Measurements from ENCODE around the gene ZSCAN10. TPM values are rescaled to one million over a fixed set of nuclear protein-coding genes. Genes with fewer than 3 reads are reported as not detected.

Gene ZSCAN10
- total and polyA plus RNA-seq, 2 of the 13 experiments (the other 11 are each of a cell fraction or from before 2014, with no cell fraction given), result not detected

GRCh38 chr16:3134338-3135125 lies 35.4 kb upstream of the ZSCAN10 start, which contains the start of gene ZNF213 (continued):
- TF ChIP-seq ZBTB34 (CRISPR knock-in tag; IDR thresholded peaks at IDR 0.05), result no peak
- peak; percentile 27; the same call in 1 of the 2 replicates for TF ChIP-seq TBX2 (CRISPR knock-in tag; IDR thresholded peaks at IDR 0.05; ENCODE audit: borderline replicate concordance)
- TF ChIP-seq TBL1XR1 (IDR thresholded peaks at IDR 0.05; ENCODE audit: borderline replicate concordance, low read length, partially characterized antibody), result no peak
- no peak for TF ChIP-seq KDM3A (CRISPR knock-in tag; IDR thresholded peaks at IDR 0.05; ENCODE audit: low read depth)
- TF ChIP-seq ZNF253 (CRISPR knock-in tag; IDR thresholded peaks at IDR 0.05; ENCODE audit: borderline replicate concordance), result 0 out of 2 replicates have a peak, but pooled peaks have one; percentile 60
- no peak for TF ChIP-seq SCMH1 (CRISPR knock-in tag; IDR thresholded peaks at IDR 0.05; ENCODE audit: borderline replicate concordance)
- no peak for TF ChIP-seq FOSL1 (CRISPR knock-in tag; IDR thresholded peaks at IDR 0.05; ENCODE audit: borderline replicate concordance)
- TF ChIP-seq DR1 (CRISPR knock-in tag; IDR thresholded peaks at IDR 0.05), result peak; percentile 71
- peak; percentile 97 for TF ChIP-seq ZFX (CRISPR knock-in tag; IDR thresholded peaks at IDR 0.05; ENCODE audit: low read depth)
- no peak; the same call in 1 of the 2 replicates for TF ChIP-seq IKZF5 (CRISPR knock-in tag; IDR thresholded peaks at IDR 0.05)
- TF ChIP-seq SMAD9 (CRISPR knock-in tag; IDR thresholded peaks at IDR 0.05), result no peak
- TF ChIP-seq ATF7-NPFF (CRISPR knock-in tag; IDR thresholded peaks at IDR 0.05; ENCODE audit: low read depth), result 0 out of 2 replicates have a peak, but pooled peaks have one; percentile 21
- TF ChIP-seq ZNF296 (CRISPR knock-in tag; conservative IDR thresholded peaks at IDR 0.05), result no peak
- peak in 1 of 2 experiments; percentile 84; a peak in 3 of 4 replicates for TF ChIP-seq POLR2A (IDR thresholded peaks at IDR 0.05; ENCODE audit: insufficient read depth in 1 of 2, low read depth in 2 of 2, low read length in 2 of 2)
- TF ChIP-seq ZNF709 (CRISPR knock-in tag; IDR thresholded peaks at IDR 0.05), result no peak
- TF ChIP-seq SSRP1 (CRISPR knock-in tag; IDR thresholded peaks at IDR 0.05), result no peak
- TF ChIP-seq NR0B2 (CRISPR knock-in tag; IDR thresholded peaks at IDR 0.05), result no peak
- no peak for TF ChIP-seq BORCS8-MEF2B (CRISPR knock-in tag; IDR thresholded peaks at IDR 0.05)
- no peak for TF ChIP-seq E2F1 (CRISPR knock-in tag; IDR thresholded peaks at IDR 0.05)
- no peak for TF ChIP-seq MTA3 (CRISPR knock-in tag; IDR thresholded peaks at IDR 0.05)
- no peak for TF ChIP-seq PRDM10 (CRISPR knock-in tag; IDR thresholded peaks at IDR 0.05; ENCODE audit: low read depth)
- TF ChIP-seq BHLHE40 (IDR thresholded peaks at IDR 0.05; ENCODE audit: low read length), result no peak
